CD1c-positive myeloid dendritic cell (primary cell): Measurements from ENCODE around the gene TLK2.

ENCODE experiments used
- DNase-seq: peaks from one replicate; pipeline ENCODE4 v3.0.0-alpha.2; 2016; ENCODE audit errors: extremely low spot score

Gene TLK2

DNA sequence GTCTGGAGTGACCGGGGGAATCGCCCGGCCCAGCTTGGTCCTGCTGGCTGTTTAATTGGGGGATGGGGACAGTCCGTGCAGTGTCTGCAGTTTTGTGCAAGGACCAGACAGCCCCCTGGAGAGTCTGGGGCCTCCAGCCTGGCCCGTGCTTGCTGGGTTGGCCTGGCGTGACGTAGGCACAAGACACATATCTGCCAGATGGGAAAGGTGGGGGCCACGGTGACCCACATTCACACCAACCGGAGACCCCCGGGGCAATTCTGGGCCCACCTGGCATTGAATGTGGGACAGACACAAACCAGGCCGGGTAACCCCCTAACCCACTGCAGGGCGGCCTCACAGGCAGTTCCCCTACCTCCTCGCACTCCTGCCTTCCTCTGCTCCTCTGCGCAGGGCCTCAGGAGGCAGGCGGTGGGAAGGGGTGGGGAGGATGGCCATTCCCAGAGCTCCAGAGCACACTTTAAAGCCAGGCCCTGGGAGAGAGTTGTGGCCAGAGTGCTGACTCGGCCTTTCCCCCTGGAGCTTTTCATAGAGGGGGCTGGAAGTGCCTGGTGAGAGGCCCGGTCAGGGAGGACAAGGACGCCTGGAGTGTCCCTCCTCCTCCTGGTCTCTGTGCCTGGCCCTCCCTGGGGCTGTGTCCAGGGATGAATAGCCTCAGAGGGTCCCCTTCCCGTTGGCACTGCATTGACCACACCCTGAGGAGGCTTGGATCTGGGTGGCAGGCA lies 150.4 kb downstream of the TLK2 start:
- no peak for DNase-seq

- peak; percentile 8 for DNase-seq
Observed at GRCh38 chr17:62629556-62630364, 151.1 kb downstream of the TLK2 start.

DNA sequence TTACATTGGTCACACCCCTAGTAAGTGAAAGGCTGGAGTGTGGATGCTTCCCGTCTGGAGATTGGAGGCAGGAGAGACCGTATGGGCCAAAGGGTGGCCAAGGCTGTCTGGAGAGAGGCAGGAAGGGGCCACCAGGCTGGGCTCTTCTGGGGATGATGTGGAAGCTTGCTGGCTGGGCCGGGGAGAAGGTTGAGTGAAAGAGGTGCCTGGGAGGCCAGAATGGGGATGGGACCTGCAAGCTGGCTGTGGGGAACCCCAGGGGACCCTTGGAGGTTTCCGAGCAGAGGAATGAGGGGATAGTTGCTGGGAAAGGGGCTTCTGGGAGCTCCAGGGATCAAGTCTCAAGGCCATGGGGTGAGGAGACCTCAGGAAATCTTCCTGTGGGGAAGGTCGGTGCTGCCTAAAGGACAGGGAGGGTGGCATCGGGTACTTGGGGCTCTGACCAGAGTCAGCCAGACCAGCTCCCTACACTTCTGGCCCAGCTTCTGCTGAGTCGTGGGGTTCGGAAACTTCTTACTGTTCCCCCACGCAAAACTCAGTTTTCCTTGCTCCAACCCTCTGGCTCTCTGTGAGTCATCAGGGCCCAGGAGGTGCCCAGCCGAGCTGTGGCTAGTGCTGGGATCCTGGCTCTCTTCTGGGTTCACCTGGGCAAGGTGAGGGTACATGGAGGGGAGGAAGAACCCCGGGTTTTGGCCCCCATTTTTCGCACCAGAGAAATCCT lies 151.9 kb downstream of the TLK2 start:
- DNase-seq = no peak

DNA sequence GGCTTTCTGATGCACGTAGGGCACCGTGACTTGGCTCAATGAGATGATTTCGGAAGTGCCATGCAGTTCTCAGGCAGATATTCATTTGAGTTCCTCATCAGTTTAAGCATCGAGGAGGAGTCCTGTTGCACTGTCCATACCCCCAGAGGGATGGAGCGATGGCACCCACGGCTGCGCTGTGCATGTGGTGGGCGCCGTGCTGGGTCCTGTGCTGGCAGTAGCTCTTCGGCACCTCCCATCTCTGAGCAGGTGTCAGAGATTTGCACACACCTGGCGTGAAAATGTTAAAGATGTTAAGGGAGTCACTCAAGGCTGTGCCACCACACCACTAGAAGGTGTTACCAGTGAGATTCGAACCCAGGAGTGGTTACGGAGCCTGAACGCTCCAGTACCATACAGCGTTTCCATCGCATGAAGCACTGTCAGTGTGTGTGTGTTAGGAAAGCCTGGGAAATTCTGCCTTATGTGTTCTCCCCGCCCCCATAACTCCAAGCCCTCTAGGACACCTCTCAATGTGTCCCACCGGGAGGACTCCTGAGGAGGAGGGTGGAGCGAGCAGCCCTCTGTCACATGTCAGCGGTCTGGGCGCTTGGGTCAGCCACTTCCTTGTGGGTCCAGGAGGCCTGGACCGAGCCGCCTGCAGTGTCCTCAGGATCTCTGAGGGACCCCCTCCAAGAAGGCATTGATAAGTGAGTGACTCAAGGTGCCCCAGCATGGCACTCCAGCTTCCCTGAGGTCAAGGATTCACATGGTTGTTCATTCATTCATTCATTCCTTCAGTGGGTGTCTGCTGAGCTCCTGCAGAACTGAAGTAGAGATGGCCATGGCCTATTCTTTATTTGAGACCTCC lies 152.7 kb downstream of the TLK2 start:
- no peak for DNase-seq

- DNase-seq = no peak
Observed at GRCh38 chr17:62631936-62632924, 153.6 kb downstream of the TLK2 start.

DNA sequence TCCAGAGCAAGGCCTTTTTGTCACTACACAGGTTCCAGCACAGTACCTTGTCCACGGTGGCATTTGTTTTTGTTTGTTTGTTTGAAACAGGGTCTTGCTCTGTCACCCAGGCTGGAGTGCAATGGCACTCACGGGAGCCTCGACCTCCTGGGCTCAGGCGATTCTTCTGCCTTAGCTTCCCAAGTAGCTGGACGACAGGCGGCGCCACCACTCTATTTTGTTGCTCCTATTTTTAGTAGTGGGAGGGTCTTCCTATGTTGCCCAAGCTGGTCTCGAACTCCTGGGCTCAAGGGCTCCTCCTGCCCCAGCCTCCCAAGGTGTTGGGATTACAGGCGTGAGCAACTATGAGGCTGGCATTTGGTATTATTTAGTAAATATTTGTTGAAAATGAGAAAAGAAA lies 159.2 kb downstream of the TLK2 start:
- no peak for DNase-seq

GRCh38 chr17:62641153-62641552 lies 162.5 kb downstream of the TLK2 start:
- DNase-seq = no peak

- no peak for DNase-seq
Observed at GRCh38 chr17:62641951-62642350, 163.3 kb downstream of the TLK2 start.

- DNase-seq = no peak
Observed at GRCh38 chr17:62643496-62643895, 164.9 kb downstream of the TLK2 start.

DNA sequence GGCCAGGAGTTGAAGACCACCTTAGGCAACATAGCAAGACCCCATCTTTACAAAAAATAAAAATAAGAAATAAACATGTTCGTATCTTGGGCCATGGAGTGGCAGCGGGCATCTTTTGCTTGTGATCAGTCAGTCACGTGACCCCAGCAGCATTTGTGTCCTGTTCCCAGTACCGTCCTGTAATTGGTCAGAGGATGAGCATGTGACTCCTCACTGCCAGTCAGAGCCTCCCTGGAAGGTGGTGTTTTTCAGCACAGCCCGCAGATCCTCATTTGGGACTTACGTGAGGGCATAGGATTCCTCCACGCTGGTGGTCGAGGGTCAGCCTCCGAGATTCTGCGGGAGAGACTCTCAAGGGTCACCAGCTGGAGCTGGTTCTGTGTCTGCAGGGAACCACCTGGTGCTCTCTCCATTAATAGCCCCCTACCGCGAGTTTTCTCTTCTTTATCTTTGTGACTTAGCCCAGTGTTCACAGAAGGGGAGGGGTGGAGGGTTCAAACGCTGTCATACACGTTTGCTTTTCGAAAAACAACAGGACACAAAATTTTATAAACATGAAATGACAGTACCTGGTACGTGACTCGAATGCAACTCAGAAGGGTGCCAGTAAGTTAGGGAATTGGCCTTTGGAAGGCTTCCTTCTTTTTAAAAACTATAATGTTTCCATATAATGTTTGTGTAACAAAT lies 166.0 kb downstream of the TLK2 start:
- no peak for DNase-seq

GRCh38 chr17:62648251-62648955 lies 169.8 kb downstream of the TLK2 start:
- DNase-seq = no peak

GRCh38 chr17:62648956-62649294 lies 170.3 kb downstream of the TLK2 start:
- no peak for DNase-seq

DNA sequence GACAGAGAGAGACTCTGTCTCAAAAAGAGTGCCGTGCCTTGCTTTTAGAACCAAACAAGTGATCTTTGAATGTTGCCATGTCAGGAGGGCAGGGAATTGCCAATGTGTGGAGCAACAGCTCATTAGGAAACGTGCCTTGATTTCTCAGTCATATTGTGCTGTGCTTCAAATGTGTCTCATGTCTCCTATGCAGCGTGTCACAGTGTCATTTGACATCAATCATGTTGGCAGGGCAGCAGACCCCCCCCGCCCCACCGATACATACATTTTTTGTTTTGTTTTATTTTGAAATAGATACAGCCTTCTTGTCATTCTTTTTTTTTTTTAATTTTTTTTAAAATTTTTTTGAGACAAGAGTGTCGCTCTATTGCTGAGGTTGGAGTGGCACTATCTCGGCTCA lies 170.9 kb downstream of the TLK2 start:
- no peak for DNase-seq

GRCh38 chr17:62650587-62650986 lies 172.0 kb downstream of the TLK2 start:
- no peak for DNase-seq

GRCh38 chr17:62652251-62653001 lies 173.8 kb downstream of the TLK2 start:
- DNase-seq = peak; percentile 75

DNA sequence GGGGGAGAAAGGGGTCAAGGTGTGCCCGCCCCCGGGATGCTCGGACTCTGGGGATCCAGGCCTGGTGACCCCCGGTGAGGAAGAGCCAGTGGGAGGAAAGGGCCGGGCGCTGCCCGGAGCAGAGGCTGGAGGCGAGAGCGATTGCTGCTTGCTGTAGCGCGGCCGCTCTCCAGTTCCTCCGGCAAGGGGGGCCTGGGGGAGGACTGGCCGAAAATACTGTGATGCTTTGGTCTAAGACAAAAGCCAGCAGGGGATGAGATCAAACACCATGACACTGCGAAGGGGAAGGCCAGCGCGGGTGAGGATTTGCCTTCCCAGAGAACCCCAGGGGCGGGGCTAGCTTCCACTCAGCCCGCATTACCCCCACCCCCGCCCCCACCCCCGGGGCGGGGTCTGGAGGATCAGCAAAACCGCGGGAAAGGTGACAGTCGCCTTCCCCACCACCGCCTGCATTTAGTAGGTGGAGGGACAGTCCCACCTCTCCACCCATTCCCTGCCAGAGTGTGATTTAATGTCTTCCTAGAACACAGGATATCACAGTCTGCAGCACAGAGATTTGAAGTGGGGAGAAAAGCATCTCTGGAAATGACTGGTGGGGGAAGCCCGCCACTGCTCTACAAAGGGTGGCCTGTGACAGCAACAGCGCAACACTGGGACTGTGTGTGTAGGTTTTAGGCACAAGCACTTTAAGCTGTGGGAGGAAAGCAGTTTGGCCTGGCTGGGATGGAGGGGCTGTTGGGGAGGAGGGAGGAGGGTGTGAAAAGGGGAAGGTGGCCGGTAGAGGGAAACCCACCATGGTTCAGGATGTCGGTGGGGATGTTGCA lies 174.6 kb downstream of the TLK2 start:
- DNase-seq = peak; percentile 45
